SU-DHL-6 (cell line): ENCODE measurements around the gene TRAPPC3L.

Source experiments
- EZH2phosphoT487 ChIP-seq: fragments of 200-600 bp; sonication (generic), shearing (Covaris generic); conservative IDR thresholded peaks from 2 replicates; pipeline ENCODE4 v1.6.1; 2018; ENCODE audit warnings: mild to moderate bottlenecking, antibody characterized with exemption, low read length, moderate library complexity, mixed read lengths
- TF ChIP-seq, protein P1 (sequence below): fragments of 200-600 bp; sonication (generic); IDR thresholded peaks from one replicate; pipeline ENCODE4 v1.5.1; 2017; ENCODE audit warnings: antibody characterized with exemption, mild to moderate bottlenecking, low read length, moderate library complexity; ENCODE audit not compliant: insufficient read depth, poor library complexity, severe bottlenecking

DNA sequence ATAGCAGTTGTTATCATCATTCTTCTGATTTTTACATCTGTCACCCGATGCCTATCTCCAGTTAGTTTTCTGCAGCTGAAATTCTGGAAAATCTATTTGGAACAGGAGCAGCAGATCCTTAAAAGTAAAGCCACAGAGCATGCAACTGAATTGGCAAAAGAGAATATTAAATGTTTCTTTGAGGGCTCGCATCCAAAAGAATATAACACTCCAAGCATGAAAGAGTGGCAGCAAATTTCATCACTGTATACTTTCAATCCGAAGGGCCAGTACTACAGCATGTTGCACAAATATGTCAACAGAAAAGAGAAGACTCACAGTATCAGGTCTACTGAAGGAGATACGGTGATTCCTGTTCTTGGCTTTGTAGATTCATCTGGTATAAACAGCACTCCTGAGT, 82.2 kb downstream of the TRAPPC3L start:
- TF ChIP-seq, protein P1, sequence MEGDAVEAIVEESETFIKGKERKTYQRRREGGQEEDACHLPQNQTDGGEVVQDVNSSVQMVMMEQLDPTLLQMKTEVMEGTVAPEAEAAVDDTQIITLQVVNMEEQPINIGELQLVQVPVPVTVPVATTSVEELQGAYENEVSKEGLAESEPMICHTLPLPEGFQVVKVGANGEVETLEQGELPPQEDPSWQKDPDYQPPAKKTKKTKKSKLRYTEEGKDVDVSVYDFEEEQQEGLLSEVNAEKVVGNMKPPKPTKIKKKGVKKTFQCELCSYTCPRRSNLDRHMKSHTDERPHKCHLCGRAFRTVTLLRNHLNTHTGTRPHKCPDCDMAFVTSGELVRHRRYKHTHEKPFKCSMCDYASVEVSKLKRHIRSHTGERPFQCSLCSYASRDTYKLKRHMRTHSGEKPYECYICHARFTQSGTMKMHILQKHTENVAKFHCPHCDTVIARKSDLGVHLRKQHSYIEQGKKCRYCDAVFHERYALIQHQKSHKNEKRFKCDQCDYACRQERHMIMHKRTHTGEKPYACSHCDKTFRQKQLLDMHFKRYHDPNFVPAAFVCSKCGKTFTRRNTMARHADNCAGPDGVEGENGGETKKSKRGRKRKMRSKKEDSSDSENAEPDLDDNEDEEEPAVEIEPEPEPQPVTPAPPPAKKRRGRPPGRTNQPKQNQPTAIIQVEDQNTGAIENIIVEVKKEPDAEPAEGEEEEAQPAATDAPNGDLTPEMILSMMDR: no peak
- TF ChIP-seq EZH2phosphoT487: no peak
